Measurements from ENCODE around the gene PCDH11Y. TPM values are rescaled to one million over a fixed set of nuclear protein-coding genes. Genes with fewer than 3 reads are reported as not detected.
"Not testable (repeated sequence)": the region's sequence is repeated elsewhere in the genome, so short reads cannot be mapped to it uniquely, and the experiment has no call there.

The PCDH11Y gene
- total and polyA plus RNA-seq, 5 donors: 0.14 to 0.59 TPM; not detected in 3

DNA sequence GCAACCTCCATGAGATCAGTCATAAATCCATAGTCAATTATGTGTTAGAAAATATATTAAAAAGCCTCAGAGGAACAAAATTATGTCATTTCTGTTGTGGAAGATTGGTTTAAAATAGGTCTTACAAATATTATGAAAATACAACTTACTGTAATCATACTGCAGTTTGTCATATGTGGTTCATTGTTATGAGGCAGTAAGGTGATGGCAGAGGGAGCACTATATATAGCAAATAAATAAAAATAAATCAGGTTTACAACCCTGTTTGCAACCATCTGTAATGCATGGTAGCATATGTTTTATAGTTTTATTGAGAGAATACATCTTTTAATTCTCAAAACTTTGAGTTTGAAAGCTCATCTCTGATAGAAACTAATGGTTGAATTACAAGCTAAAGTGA is 543.6 kb downstream of the PCDH11Y start:
- H3K27ac ChIP-seq (ENCODE audit: low read length): not testable (repeated sequence)

DNA sequence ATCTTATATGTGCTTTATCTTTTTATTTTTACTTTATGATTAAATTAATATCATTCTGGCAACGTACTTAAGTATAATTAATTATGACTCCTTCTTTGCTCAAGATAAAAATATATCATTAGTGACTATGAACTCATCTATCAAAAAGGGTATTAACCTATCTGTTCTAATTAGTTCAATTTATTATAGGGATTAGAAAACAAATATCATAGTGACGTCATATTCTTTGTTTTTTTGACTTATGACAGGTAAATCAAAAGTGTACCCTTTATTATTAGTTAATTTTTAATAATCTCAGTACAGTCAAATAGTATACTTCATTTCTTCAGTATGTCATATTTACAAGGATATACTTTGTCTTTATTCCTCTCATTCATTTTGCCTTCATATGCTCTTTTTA is 638.5 kb downstream of the PCDH11Y start:
- H3K4me1 ChIP-seq (ENCODE audit: control insufficient read depth, insufficient read depth, low read length); H3K9me3 ChIP-seq (ENCODE audit: control insufficient read depth, low read length); DNase-seq; H3K4me3 ChIP-seq (ENCODE audit: low read length); H3K27me3 ChIP-seq (ENCODE audit: control insufficient read depth, insufficient read depth); intact Hi-C loops (cut with DNase I); H3K27ac ChIP-seq (ENCODE audit: low read length); ATAC-seq: not testable (repeated sequence)
- 63% methylated on average over 2 of the region's 2 CpGs for WGBS

More for the DNA sequence above, 543.6 kb downstream of the PCDH11Y start:
- H3K4me1 ChIP-seq (ENCODE audit: control insufficient read depth, insufficient read depth, low read length); H3K27me3 ChIP-seq (ENCODE audit: control insufficient read depth, insufficient read depth); H3K4me3 ChIP-seq (ENCODE audit: low read length); ATAC-seq; intact Hi-C loops (cut with DNase I); DNase-seq; H3K9me3 ChIP-seq (ENCODE audit: control insufficient read depth, low read length): not testable (repeated sequence)

DNA sequence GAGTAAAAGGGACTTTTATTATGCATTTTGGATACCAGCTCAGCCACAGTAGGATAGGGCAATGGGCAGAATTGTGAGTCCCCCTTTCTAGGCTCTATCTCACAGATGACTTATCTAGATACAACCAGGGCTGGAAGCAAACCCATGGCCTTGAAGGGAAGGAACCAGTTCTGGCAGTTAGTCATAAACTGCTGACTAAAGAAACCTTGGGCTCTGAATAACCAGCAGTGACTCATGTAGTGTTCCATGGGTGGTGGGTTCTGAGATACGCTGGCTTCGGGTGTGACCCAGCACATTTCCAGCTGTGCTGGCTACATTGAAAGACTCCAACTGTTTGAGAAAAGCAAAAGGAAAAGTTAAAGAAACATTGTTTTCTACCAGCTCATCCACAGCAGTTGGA is 679.2 kb downstream of the PCDH11Y start:
- DNase-seq; H3K27ac ChIP-seq (ENCODE audit: low read length); ATAC-seq; H3K4me1 ChIP-seq (ENCODE audit: control insufficient read depth, insufficient read depth, low read length); H3K27me3 ChIP-seq (ENCODE audit: control insufficient read depth, insufficient read depth); intact Hi-C loops (cut with DNase I); H3K4me3 ChIP-seq (ENCODE audit: low read length); H3K9me3 ChIP-seq (ENCODE audit: control insufficient read depth, low read length): not testable (repeated sequence)
- WGBS: 57% methylated on average over 2 of the region's 2 CpGs

DNA sequence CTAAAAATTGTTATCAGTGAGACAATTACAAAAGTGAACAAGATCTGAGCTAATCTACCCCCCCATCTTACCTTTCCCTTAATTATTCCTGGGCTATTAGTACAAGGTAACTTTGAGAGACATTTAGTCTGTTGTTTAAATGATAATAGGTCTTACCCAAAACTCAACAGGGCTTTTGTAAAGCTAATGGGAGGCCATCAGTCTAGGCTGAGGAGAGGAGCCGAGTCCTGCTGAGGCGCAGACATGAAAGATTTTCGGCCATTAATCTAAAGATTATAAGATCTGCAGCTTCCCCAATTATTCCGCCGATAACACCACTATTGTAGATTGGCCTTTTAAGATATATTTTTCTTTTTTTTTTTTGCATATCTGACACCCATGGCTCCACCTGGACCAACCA is 708.6 kb downstream of the PCDH11Y start:
- H3K4me1 ChIP-seq (ENCODE audit: control insufficient read depth, insufficient read depth, low read length); H3K27ac ChIP-seq (ENCODE audit: low read length); H3K4me3 ChIP-seq (ENCODE audit: low read length); ATAC-seq; H3K27me3 ChIP-seq (ENCODE audit: control insufficient read depth, insufficient read depth); intact Hi-C loops (cut with DNase I); DNase-seq; H3K9me3 ChIP-seq (ENCODE audit: control insufficient read depth, low read length): not testable (repeated sequence)
- WGBS: 86% methylated on average over 5 of the region's 5 CpGs

- intact Hi-C loops (cut with DNase I); H3K27ac ChIP-seq (ENCODE audit: low read length); H3K4me3 ChIP-seq (ENCODE audit: low read length); DNase-seq; H3K27me3 ChIP-seq (ENCODE audit: control insufficient read depth, insufficient read depth); H3K4me1 ChIP-seq (ENCODE audit: control insufficient read depth, insufficient read depth, low read length); H3K9me3 ChIP-seq (ENCODE audit: control insufficient read depth, low read length); ATAC-seq: not testable (repeated sequence)
- WGBS: 57% methylated on average over 1 of the region's 1 CpG
Measured at GRCh38 chrY:5709788-5710381, 709.8 kb downstream of the PCDH11Y start.

GRCh38 chrY:5761403-5761802 is 761.3 kb downstream of the PCDH11Y start:
- ATAC-seq; DNase-seq; H3K27ac ChIP-seq (ENCODE audit: low read length); intact Hi-C loops (cut with DNase I); H3K27me3 ChIP-seq (ENCODE audit: control insufficient read depth, insufficient read depth); H3K4me3 ChIP-seq (ENCODE audit: low read length); H3K4me1 ChIP-seq (ENCODE audit: control insufficient read depth, insufficient read depth, low read length); H3K9me3 ChIP-seq (ENCODE audit: control insufficient read depth, low read length): not testable (repeated sequence)
- WGBS: 45% methylated on average over 2 of the region's 3 CpGs

DNA sequence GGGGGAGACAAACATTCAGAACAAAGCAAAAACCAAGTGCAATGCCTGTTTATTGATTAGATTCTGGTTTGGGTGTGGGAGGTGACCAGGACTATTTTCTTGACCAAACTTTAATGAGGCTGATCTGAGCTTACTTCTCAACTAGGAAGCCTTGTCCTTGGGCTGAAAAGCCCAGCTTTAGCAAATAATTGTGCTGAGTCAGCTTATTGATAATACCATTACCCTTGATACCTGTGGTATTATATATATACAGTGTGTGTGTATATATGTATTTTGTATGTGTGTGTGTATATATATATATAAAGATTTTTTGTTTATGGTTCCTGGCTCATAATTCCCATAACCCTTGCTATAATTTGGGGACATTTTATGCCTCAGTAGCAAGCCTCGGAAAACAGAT is 776.4 kb downstream of the PCDH11Y start:
- H3K4me3 ChIP-seq (ENCODE audit: low read length); H3K27ac ChIP-seq (ENCODE audit: low read length); ATAC-seq; H3K27me3 ChIP-seq (ENCODE audit: control insufficient read depth, insufficient read depth); intact Hi-C loops (cut with DNase I); DNase-seq; H3K4me1 ChIP-seq (ENCODE audit: control insufficient read depth, insufficient read depth, low read length); H3K9me3 ChIP-seq (ENCODE audit: control insufficient read depth, low read length): not testable (repeated sequence)
- 88% methylated on average over 1 of the region's 1 CpG for WGBS

Measured in right cardiac atrium (tissue), 5 donors.